Prostate gland (tissue), 2 donors: Measurements from ENCODE around the gene PABPC1L.

ENCODE experiments used
- POLR2A ChIP-seq: fragments of 450-650 bp; IDR thresholded peaks from one replicate; pipeline ENCODE4 v1.6.1; 2016; ENCODE audit warnings: antibody characterized with exemption, mild to moderate bottlenecking
- TF ChIP-seq, protein P1 (sequence below), 4 experiments: fragments of 200-600 bp in 2 of 4; fragments of 450-650 bp in 2 of 4; sonication (generic) in 2 of 4; IDR thresholded peaks; 1 replicate in 3 of 4; 2 replicates in 1 of 4; pipeline ENCODE4 v1.5.1; 2016 to 2019; ENCODE audit warnings: antibody characterized with exemption in 4 of 4, mild to moderate bottlenecking in 2 of 4, moderate library complexity in 2 of 4

DNA sequence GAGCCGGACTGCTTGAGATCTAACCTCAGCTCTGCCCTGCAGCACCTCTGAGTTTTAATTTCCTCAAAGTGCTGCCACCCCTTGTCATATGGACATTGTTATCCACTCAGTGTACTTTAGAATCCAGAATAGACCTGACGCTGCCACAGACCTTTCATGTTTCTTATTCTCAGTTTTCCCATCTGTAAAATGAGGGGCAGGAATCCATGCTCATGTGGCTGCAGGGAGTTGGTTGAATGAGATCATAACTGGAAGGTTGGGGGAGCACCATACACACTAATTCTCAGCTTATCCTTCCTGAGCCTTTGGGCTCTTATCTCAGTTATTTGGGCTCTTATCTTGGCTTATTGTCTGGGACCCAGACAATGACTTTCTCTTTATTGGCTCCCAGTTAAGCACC lies 2.3 kb downstream of the PABPC1L start:
- TF ChIP-seq, protein P1, sequence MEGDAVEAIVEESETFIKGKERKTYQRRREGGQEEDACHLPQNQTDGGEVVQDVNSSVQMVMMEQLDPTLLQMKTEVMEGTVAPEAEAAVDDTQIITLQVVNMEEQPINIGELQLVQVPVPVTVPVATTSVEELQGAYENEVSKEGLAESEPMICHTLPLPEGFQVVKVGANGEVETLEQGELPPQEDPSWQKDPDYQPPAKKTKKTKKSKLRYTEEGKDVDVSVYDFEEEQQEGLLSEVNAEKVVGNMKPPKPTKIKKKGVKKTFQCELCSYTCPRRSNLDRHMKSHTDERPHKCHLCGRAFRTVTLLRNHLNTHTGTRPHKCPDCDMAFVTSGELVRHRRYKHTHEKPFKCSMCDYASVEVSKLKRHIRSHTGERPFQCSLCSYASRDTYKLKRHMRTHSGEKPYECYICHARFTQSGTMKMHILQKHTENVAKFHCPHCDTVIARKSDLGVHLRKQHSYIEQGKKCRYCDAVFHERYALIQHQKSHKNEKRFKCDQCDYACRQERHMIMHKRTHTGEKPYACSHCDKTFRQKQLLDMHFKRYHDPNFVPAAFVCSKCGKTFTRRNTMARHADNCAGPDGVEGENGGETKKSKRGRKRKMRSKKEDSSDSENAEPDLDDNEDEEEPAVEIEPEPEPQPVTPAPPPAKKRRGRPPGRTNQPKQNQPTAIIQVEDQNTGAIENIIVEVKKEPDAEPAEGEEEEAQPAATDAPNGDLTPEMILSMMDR (IDR thresholded peaks at IDR 0.05): no peak
- no peak for TF ChIP-seq POLR2A
